Inflammatory macrophage treated with lipopolysaccharide for 4 hours (primary cell): ENCODE data around the gene ADORA2B.
A peak's percentile ranks its signal among the peaks of the same experiment; 100 is the strongest.
"Not testable (repeated sequence)": the region's sequence is repeated elsewhere in the genome, so short reads cannot be mapped to it uniquely, and the experiment has no call there.

Experiments used
- DNase-seq: peaks from one replicate; pipeline ENCODE4 v3.0.0-alpha.2; 2020

Gene ADORA2B

GRCh38 chr17:15926039-15926740 lies 18.7 kb upstream of the ADORA2B start:
- DNase-seq = no peak

DNA sequence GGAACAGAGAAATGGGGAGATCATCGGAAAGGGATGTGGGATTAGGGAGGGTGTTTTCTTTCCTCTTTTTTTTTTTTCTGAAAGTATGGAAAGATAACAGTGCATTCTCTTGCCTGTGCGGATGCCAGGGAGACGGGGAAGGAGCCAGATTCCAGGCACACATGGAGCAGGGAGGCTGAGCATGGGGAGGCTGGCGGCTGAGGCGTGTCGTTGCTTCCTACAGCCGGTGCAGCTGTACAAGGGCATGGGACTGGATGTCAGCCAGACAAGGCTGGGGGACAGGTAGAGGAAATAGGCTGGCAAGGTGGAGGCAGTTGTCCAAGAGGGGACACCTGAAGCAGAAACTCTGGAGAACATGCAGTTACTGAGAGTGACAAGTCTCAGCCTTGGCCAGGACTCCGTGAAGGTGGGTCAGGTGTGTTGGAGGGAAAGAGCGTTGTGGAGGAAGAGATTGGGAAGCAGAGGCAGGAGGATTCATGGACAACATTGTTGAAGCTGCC lies 16.6 kb upstream of the ADORA2B start:
- DNase-seq = no peak

DNA sequence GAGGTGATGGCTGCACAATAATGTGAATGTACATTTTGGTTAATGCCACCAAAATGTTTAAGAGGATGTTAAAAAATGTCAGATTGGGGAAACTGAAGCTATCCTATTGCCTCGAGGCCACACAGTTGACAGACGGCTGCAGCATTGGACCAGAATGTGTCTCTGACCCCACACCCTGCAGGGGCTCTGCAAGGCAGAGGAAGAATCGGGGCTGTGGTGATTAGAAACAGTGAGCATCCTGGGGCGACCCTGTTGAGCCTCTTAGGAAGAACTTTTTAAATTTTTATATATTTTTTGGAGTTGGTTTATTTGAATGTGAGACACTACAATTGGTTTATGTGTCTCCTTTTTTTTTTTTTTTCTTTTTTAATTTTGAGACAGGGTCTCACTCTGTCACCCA lies 15.0 kb upstream of the ADORA2B start:
- DNase-seq = no peak

GRCh38 chr17:15930426-15930825 lies 14.5 kb upstream of the ADORA2B start:
- DNase-seq = no peak

GRCh38 chr17:15931394-15931793 lies 13.5 kb upstream of the ADORA2B start:
- no peak for DNase-seq

DNA sequence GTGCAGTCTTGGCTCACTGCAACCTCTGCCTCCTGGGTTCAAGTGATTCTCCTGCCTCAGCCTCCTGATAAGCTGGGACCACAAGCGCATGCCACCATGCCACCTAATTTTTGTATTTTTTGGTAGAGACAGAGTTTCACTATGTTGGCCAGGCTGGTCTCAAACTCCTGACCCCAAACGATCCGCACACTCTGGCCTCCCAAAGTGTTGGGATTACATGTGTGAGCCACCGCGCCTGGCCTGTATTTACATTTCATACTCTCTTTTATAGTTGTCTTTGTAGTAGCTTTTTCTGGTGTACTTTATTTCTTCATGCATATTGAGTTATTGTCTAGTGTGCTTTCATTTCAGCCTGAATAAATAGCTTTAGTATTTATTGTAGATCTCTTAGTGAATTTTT lies 10.1 kb upstream of the ADORA2B start:
- no peak for DNase-seq

DNA sequence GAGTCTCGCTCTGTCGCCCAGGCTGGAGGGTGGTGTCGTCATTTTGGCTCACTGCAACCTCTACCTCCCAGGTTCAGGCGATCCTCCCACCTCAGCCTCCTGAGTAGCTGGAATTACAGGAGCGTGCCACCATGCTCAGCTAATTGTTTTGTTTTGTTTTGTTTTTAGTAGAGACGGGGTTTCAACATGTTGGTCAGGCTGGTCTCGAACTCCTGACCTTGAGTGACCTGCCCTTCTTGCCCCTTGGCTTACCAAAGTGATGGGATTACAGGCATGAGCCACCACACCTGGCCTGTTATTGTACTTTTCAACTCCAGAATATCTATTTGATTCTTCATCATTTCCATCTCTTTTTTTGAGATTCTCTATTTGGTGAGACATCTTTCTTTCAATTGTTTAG lies 9.0 kb upstream of the ADORA2B start:
- no peak for DNase-seq

DNA sequence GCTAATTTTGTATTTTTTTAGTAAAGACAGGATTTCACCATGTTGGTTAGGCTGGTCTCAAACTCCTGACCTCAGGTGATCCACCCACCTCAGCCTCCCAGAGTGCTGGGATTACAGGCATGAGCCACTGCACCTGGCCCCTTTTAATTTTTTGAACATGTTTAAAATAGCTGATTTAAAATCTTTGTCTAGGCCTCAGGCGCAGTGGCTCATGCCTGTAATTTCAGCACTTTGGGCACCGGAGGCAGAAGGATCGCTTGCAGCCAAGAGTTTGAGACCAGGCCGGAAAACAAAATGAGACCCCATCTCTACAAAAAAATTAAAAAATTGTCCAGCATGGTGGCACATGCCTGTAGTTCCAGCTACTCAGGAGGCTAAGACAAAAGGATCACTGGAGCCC lies 8.4 kb upstream of the ADORA2B start:
- DNase-seq = not testable (repeated sequence)

DNA sequence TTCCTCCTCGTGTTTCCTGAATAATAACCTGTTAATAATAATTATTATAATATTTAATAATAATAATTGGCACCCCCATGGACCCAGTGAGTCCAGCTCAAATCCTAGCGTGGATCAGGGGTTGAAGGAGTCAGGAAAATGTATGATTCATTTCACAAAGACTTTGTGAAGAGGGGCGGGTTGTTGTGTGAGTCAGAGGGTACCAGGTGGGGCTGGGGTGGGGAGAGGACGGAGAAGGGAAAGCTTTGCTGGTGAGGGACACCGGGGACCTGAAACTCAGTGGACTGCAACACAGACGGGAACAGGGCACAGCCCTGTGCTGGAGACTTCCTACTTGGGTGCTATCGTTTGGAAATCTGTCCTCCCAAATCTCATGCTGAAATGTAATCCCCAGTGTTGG lies 3.1 kb upstream of the ADORA2B start:
- no peak for DNase-seq

DNA sequence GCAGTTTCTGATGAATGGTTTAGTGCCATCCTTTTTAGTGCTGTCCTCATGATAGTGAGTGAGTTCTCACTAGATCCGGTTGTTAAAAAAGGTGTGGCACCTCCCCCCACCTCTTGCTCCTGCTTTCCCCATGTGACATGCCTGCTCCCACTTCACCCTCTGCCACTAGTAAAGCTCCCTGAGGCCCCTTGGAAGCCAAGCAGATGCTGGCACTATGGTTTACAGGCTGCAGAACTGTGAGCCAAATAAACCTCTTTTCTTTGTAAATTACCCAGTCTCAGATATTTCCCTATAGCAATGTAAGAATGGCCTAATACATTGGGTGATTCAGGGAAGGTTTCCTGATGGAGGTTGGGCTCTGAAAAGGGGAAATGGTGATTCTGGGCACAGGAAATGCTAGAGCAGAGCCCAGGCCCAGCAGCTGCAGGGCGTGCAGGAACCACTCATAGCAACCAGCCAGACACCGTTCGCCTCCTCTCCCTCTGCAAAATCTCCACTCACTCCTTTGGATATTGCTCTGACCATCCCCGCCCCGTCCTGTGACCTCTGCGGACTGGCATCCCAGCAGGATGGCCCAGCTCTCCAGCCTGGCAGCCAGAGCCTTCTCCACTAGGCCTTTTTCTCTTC lies 2.6 kb upstream of the ADORA2B start:
- peak; percentile 91 for DNase-seq

GRCh38 chr17:15943971-15944758 lies 765 bp upstream of the ADORA2B start:
- DNase-seq = no peak

DNA sequence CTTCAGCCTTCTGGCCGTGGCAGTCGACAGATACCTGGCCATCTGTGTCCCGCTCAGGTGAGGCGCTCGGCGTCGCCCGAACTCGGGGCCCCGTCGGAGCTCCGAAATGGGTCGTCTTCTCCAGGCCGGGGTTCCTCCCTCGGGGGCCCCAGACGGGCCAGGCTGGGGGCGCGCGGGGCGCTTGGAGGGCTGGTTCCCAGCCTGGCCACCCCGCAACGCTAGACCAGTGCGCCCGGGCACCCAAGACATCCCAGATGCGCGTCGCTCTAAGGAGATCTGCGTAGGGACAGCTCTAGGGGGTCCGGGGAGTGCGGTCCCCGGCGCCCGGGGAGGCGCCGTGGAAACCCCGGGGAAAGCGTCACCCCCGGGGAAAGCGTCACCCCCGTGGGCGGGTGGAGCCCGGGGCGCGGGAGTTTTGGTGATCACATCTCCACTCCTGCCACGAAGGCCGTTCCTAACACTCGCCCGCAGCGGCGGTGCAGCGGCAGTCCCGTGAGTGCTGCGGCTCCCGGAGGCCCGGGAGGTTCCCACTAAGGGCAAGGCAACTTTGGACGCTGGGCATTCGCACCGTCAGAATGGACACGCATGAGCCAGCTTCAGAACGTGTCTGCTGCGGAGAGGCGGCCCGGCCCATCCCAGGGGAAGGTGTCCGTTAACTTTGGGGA lies 729 bp downstream of the ADORA2B start:
- peak; percentile 65 for DNase-seq

DNA sequence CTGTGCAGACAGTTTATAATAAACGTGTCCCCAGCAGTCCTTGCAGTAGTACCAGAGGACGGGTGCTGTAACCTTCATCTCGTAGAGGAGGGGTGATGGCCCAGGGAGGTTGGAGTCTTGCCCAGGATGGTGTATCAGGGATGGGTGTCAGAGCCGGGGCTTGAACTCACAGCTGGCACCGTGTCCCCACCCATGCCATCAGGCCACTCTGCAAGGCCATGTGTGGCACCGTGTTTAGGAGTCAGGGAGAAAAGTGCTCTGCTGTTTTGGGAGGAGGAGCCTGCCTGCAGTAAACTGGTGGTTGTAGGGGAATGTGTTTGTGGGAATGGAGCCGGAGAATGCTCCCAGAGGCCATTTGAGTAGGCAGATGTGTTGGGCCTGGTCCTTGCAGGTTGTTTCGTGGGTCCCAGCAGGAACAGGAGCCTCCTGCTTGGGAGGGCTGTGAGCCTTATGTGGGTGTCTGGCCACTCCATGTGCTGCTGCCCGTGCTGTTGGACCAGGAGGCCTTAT lies 1.7 kb downstream of the ADORA2B start:
- DNase-seq = no peak

DNA sequence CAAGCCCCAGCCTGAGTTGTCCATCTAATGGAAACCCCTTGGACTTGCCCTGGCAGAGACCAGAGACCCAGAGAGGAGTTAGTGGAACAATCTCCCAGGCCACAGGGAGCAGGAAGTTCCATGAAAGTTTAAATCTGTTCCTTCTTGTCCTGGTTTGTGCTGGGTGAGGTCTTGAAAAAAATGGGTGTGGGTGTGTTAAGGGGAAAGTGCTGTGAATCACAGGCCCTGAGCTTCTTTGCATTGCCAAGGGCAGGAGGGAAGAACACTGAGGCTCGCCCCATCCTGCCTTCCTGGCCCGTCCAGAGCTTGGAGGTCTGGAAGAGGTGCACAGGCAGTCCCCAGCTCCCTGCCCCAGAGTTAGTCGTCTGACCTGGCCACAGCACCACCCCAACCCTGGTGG lies 2.3 kb downstream of the ADORA2B start:
- DNase-seq = peak; percentile 59

- DNase-seq = no peak
Measured at GRCh38 chr17:15947976-15948752, 3.2 kb downstream of the ADORA2B start.

DNA sequence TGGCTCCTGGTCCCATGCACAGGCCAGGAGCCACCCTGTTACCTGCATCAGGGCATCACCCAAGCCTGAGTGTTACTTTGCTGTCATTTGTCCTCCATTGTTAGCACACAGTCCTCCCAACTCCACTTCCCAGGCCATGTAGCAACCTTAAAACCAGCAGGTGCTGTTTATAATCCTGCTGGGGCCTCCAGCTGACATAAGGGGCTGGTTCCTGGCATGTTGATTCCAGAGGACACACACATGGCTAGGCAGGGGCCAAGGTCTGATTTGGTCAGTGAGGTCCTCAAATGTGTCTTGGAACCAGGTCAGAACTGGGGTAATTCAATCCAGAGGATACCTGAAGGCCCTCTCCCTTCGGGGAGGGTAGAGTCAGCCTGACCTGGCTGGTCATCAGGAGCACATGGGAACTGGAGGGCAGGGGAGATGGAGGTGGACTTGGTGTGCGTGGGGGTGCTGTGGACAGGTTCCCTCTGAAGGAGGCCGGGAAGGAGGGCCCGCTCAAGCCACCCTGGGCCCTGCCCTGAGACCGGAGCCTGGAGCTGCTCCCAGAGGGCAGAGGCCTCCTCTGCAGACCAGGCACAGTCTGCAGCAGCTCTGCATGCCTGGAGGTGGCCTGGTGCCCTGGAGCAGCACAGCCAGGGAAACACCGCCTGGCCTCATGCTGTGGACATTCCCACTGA lies 6.6 kb downstream of the ADORA2B start:
- DNase-seq = no peak

- DNase-seq = no peak
Measured at GRCh38 chr17:15952048-15952532, 7.2 kb downstream of the ADORA2B start.

- DNase-seq = no peak
Measured at GRCh38 chr17:15952916-15953790, 8.2 kb downstream of the ADORA2B start.

DNA sequence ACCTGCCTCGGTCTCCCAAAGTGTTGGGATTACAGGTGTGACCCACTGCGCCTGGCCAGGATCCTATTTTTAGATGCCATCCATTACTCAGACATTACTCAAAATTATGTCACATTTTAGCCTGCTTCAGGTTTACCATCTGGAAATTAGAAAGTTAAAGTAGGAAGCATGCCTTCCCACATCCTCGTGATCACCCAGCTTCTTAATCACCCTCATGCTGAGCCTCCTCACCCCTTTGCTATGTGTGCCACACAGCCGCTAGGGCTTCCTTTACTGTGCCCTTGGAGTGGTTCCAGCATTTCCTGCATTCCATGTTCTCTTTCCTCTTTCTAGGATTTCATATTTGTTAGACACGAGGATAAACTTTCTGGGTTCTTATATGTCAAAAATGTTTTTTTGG lies 9.3 kb downstream of the ADORA2B start:
- peak; percentile 82 for DNase-seq

GRCh38 chr17:15955793-15956541 lies 11.0 kb downstream of the ADORA2B start:
- DNase-seq = no peak
